NCI-H510A (cell line): Measurements from ENCODE around the gene ZNF609.
A peak's percentile ranks its signal among the peaks of the same experiment; 100 is the strongest.

Source experiments
- DNase-seq: peaks from one replicate; lab custom pipeline; 2025; lab: John Stamatoyannopoulos, UW

Gene ZNF609

GRCh38 chr15:64697911-64698369, 237.6 kb downstream of the ZNF609 start:
- no peak for DNase-seq

- DNase-seq = no peak
These were observed 238.4 kb downstream of the ZNF609 start for GRCh38 chr15:64698823-64699222.

GRCh38 chr15:64699751-64700388, 239.5 kb downstream of the ZNF609 start:
- DNase-seq = peak; percentile 91

GRCh38 chr15:64701051-64701450, 240.7 kb downstream of the ZNF609 start:
- DNase-seq = no peak

GRCh38 chr15:64701482-64702184, 241.3 kb downstream of the ZNF609 start:
- no peak for DNase-seq

GRCh38 chr15:64702816-64703631, 242.6 kb downstream of the ZNF609 start:
- peak; percentile 68 for DNase-seq

GRCh38 chr15:64703632-64703959, 243.2 kb downstream of the ZNF609 start:
- DNase-seq = no peak

GRCh38 chr15:64705006-64705405, 244.6 kb downstream of the ZNF609 start:
- no peak for DNase-seq

- DNase-seq = no peak
These were observed 245.9 kb downstream of the ZNF609 start for GRCh38 chr15:64706011-64706911.

- DNase-seq = no peak
These were observed 250.5 kb downstream of the ZNF609 start for GRCh38 chr15:64710676-64711428.

- DNase-seq = no peak
These were observed 252.0 kb downstream of the ZNF609 start for GRCh38 chr15:64712353-64712752.

- DNase-seq = no peak
These were observed 253.2 kb downstream of the ZNF609 start for GRCh38 chr15:64713592-64713991.

- DNase-seq = no peak
These were observed 256.1 kb downstream of the ZNF609 start for GRCh38 chr15:64716452-64716851.

GRCh38 chr15:64717130-64717529, 256.8 kb downstream of the ZNF609 start:
- DNase-seq = no peak

GRCh38 chr15:64717735-64718495, 257.5 kb downstream of the ZNF609 start:
- no peak for DNase-seq

GRCh38 chr15:64720188-64720587, 259.8 kb downstream of the ZNF609 start:
- DNase-seq = no peak

GRCh38 chr15:64730151-64730550, 269.8 kb downstream of the ZNF609 start:
- DNase-seq = no peak

GRCh38 chr15:64731012-64731804, 270.8 kb downstream of the ZNF609 start:
- DNase-seq = peak; percentile 9

- DNase-seq = no peak
These were observed 271.4 kb downstream of the ZNF609 start for GRCh38 chr15:64731805-64732151.
